Erythroblast (primary cell): Measurements from ENCODE around the gene SNRPA1.

Experiments used
- GATA1 ChIP-seq: IDR thresholded peaks from 2 replicates; pipeline ENCODE4 v1.6.1; 2011; ENCODE audit warnings: low read depth, mild to moderate bottlenecking, control low read depth, low read length, moderate library complexity
- POLR2A ChIP-seq: IDR thresholded peaks from 2 replicates; pipeline ENCODE4 v1.6.1; 2011; ENCODE audit warnings: mild to moderate bottlenecking, low read length

DNA sequence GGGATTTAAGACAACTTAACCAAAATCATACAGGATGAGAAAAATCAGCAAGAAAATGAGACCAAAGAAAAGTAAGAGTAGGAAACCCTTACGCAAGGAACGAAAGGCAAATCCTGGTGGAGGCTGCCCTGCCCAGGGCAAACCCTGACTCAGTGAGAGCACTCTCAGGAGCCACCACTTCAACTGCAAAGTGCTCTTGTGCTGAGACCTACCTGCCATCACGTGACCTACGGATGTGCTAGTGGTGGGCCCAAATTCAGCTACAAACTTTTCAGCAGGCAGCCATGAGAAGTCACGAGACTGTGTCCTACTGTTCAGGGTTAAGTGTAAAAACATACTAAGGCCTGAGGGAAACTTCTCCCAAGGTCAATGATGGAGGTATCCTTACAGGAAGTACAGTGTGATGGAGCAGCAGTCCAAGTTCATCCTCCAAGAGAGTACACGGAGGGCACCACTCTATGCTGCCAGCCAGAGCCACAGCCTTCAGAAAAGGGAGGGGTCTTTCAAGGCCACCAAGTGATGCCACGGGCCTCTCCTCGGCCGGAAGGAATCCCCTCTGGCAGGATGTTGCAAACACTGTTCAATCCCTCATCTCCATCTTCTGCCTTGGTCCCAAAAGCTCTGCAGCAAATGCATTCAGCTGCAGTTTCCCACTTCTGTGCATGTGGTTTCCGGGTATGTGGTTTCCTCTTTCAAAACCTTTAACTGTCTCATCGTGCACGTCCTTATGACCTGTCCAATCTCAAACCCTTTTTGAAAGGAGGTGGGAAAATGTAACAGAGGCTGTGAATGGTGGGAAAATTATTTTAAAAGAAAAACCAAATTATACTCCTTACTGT is 52.7 kb downstream of the SNRPA1 start:
- TF ChIP-seq POLR2A: peak; percentile 13
- TF ChIP-seq GATA1: no peak
